Fibroblast of skin of right biceps (primary cell): Measurements from ENCODE around the gene TRAPPC12.

Source experiments
- DNase-seq: peaks from one replicate; pipeline ENCODE4 v3.0.0-alpha.2; 2013

The TRAPPC12 gene

GRCh38 chr2:3409627-3410170, 30.2 kb downstream of the TRAPPC12 start:
- DNase-seq: no peak

GRCh38 chr2:3411103-3411502, 31.6 kb downstream of the TRAPPC12 start:
- no peak for DNase-seq

GRCh38 chr2:3413697-3414096, 34.2 kb downstream of the TRAPPC12 start:
- no peak for DNase-seq

- DNase-seq: no peak
Observed at GRCh38 chr2:3414133-3414860, 34.8 kb downstream of the TRAPPC12 start.

GRCh38 chr2:3418766-3419404, 39.4 kb downstream of the TRAPPC12 start:
- DNase-seq: no peak

- no peak for DNase-seq
Observed at GRCh38 chr2:3420076-3420768, 40.7 kb downstream of the TRAPPC12 start.

GRCh38 chr2:3420769-3421397, 41.4 kb downstream of the TRAPPC12 start:
- DNase-seq: no peak

GRCh38 chr2:3421580-3421979, 42.1 kb downstream of the TRAPPC12 start:
- DNase-seq: no peak

GRCh38 chr2:3422161-3422779, 42.8 kb downstream of the TRAPPC12 start:
- DNase-seq: no peak

- DNase-seq: peak; percentile 37
Observed at GRCh38 chr2:3423492-3424170, 44.1 kb downstream of the TRAPPC12 start.

- DNase-seq: no peak
Observed at GRCh38 chr2:3424171-3424795, 44.8 kb downstream of the TRAPPC12 start.

- no peak for DNase-seq
Observed at GRCh38 chr2:3426615-3427014, 47.1 kb downstream of the TRAPPC12 start.

GRCh38 chr2:3427272-3427671, 47.8 kb downstream of the TRAPPC12 start:
- DNase-seq: no peak

- DNase-seq: no peak
Observed at GRCh38 chr2:3428577-3428976, 49.1 kb downstream of the TRAPPC12 start.

- no peak for DNase-seq
Observed at GRCh38 chr2:3429066-3429610, 49.6 kb downstream of the TRAPPC12 start.

GRCh38 chr2:3430172-3430571, 50.7 kb downstream of the TRAPPC12 start:
- no peak for DNase-seq

GRCh38 chr2:3430740-3431490, 51.4 kb downstream of the TRAPPC12 start:
- no peak for DNase-seq

GRCh38 chr2:3432067-3432466, 52.6 kb downstream of the TRAPPC12 start:
- DNase-seq: no peak

GRCh38 chr2:3432693-3433338, 53.3 kb downstream of the TRAPPC12 start:
- no peak for DNase-seq

GRCh38 chr2:3433339-3433699, 53.8 kb downstream of the TRAPPC12 start:
- DNase-seq: no peak
